Measurements from ENCODE around the gene METTL24. TPM values are rescaled to one million over a fixed set of nuclear protein-coding genes. Genes with fewer than 3 reads are reported as not detected.

METTL24 gene
- total and polyA plus RNA-seq, 7 donors = 0.04 TPM; not detected in 6

- DNase-seq (no peak), ATAC-seq (no peak)
- Histone ChIP-seq H3K4me3 (no peak overlapping the region), H3K27ac (no peak overlapping the region), H3K9me3 (no peaks in the 10 kb centered on the region), H3K27me3 (ENCODE audit: insufficient read depth in 3 of 3, low read length in 2 of 3) (peaks cover 0 to 1% (median 0%) of the 10 kb centered on the region in 3 donors), H3K4me1 (no peaks in the 10 kb centered on the region), H3K36me3 (ENCODE audit: insufficient read depth in 1 of 2, low read depth in 1 of 2) (no peaks in the 10 kb centered on the region)
- 66 to 81% (median 68%) methylated on average over 3 of the region's 3 CpGs for WGBS, 3 donors
- intact Hi-C loops (cut with DNase I) = no loop called here
- no peak for TF ChIP-seq CTCF (IDR thresholded peaks at IDR 0.05)
These were observed 33.6 kb downstream of the METTL24 start for GRCh38 chr6:110324548-110324947.

- intact Hi-C loops (cut with DNase I) = no loop called here
These were observed 34.9 kb downstream of the METTL24 start for GRCh38 chr6:110323258-110323657.

GRCh38 chr6:110322874-110323242 lies 35.3 kb downstream of the METTL24 start:
- Histone ChIP-seq H3K4me1 (no peaks in the 10 kb centered on the region), H3K27me3 (ENCODE audit: insufficient read depth in 3 of 3, low read length in 2 of 3) (peaks cover 0 to 1% (median 0%) of the 10 kb centered on the region in 3 donors), H3K4me3 (no peak overlapping the region), H3K27ac (no peak overlapping the region), H3K36me3 (ENCODE audit: insufficient read depth in 1 of 2, low read depth in 1 of 2) (no peaks in the 10 kb centered on the region), H3K9me3 (no peaks in the 10 kb centered on the region)
- intact Hi-C loops (cut with DNase I) = no loop called here
- no peak for TF ChIP-seq CTCF (IDR thresholded peaks at IDR 0.05)
- DNase-seq (no peak), ATAC-seq (no peak)
- WGBS, 3 donors = 45 to 64% (median 59%) methylated on average over 4 of the region's 4 CpGs

More at GRCh38 chr6:110323258-110323657, 34.9 kb downstream of the METTL24 start:
- no peaks in the 10 kb centered on the region for H3K9me3 ChIP-seq
- peaks cover 0 to 1% (median 0%) of the 10 kb centered on the region in 3 donors for H3K27me3 ChIP-seq (ENCODE audit: insufficient read depth in 3 of 3, low read length in 2 of 3)
- ATAC-seq (no peak), DNase-seq (no peak)
- H3K4me3 ChIP-seq = no peak overlapping the region
- no peak overlapping the region for H3K27ac ChIP-seq
- no peaks in the 10 kb centered on the region for H3K4me1 ChIP-seq
- no peaks in the 10 kb centered on the region for H3K36me3 ChIP-seq (ENCODE audit: insufficient read depth in 1 of 2, low read depth in 1 of 2)
- TF ChIP-seq CTCF (IDR thresholded peaks at IDR 0.05) = no peak
- WGBS, 3 donors = 80 to 86% (median 86%) methylated on average over 4 of the region's 4 CpGs

GRCh38 chr6:110322151-110322873 lies 35.8 kb downstream of the METTL24 start:
- Histone ChIP-seq H3K36me3 (ENCODE audit: insufficient read depth in 1 of 2, low read depth in 1 of 2) (no peaks in the 10 kb centered on the region), H3K27me3 (ENCODE audit: insufficient read depth in 3 of 3, low read length in 2 of 3) (peaks cover 0 to 1% (median 0%) of the 10 kb centered on the region in 3 donors), H3K9me3 (no peaks in the 10 kb centered on the region), H3K4me1 (no peaks in the 10 kb centered on the region), H3K27ac (no peak overlapping the region), H3K4me3 (no peak overlapping the region)
- TF ChIP-seq CTCF (IDR thresholded peaks at IDR 0.05) = no peak
- intact Hi-C loops (cut with DNase I) = no loop called here
- WGBS, 3 donors = 58 to 65% (median 61%) methylated on average over 6 of the region's 6 CpGs
- ATAC-seq = no peak
- no peak for DNase-seq

GRCh38 chr6:110320307-110320706 lies 37.8 kb downstream of the METTL24 start:
- DNase-seq (no peak), ATAC-seq (no peak)
- Histone ChIP-seq H3K4me3 (no peak overlapping the region), H3K27me3 (ENCODE audit: insufficient read depth in 3 of 3, low read length in 2 of 3) (peaks cover 0 to 1% (median 0%) of the 10 kb centered on the region in 3 donors), H3K27ac (no peak overlapping the region), H3K36me3 (ENCODE audit: insufficient read depth in 1 of 2, low read depth in 1 of 2) (no peaks in the 10 kb centered on the region), H3K9me3 (no peaks in the 10 kb centered on the region), H3K4me1 (no peaks in the 10 kb centered on the region)
- intact Hi-C loops (cut with DNase I) = no loop called here
- no peak for TF ChIP-seq CTCF (IDR thresholded peaks at IDR 0.05)
- 91 to 97% (median 94%) methylated on average over 7 of the region's 7 CpGs for WGBS, 3 donors
